Activated naive CD8-positive, alpha-beta T cell treated with anti-CD3 and anti-CD28 coated beads, Interleukin-2, amount 50 U/mL, for 16 hours (primary cell): ENCODE data around the gene CLCNKA.
"Not testable (repeated sequence)": the region's sequence is repeated elsewhere in the genome, so short reads cannot be mapped to it uniquely, and the experiment has no call there.

Experiments used
- DNase-seq: peaks from one replicate; pipeline ENCODE4 v3.0.0-alpha.2; 2020; ENCODE audit warnings: low read depth, low spot score

The CLCNKA gene

GRCh38 chr1:16017461-16018303 lies 4.2 kb upstream of the CLCNKA start, which contains the start of gene HSPB7:
Gene HSPB7 (minus strand): TSS chr1:16018043. CDS start chr1:16017963, 80 bp downstream.
- DNase-seq, result no peak

- no peak for DNase-seq
These were observed 3.5 kb upstream of the CLCNKA start for GRCh38 chr1:16018308-16018707.

- DNase-seq, result no peak
These were observed 2.8 kb upstream of the CLCNKA start for GRCh38 chr1:16018749-16019643.

GRCh38 chr1:16019644-16020277 lies 2.1 kb upstream of the CLCNKA start:
- no peak for DNase-seq

GRCh38 chr1:16020325-16020724 lies 1.5 kb upstream of the CLCNKA start:
- DNase-seq, result no peak

GRCh38 chr1:16020878-16021277 lies 958 bp upstream of the CLCNKA start:
- DNase-seq, result not testable (repeated sequence)

GRCh38 chr1:16022393-16022792 lies 557 bp downstream of the CLCNKA start:
- no peak for DNase-seq

GRCh38 chr1:16023050-16023653 lies 1.3 kb downstream of the CLCNKA start:
- no peak for DNase-seq

GRCh38 chr1:16026302-16026701 lies 4.5 kb downstream of the CLCNKA start:
- DNase-seq, result not testable (repeated sequence)

- no peak for DNase-seq
These were observed 5.1 kb downstream of the CLCNKA start for GRCh38 chr1:16026723-16027484.

- DNase-seq, result no peak
These were observed 6.6 kb downstream of the CLCNKA start for GRCh38 chr1:16028237-16029002.

- not testable (repeated sequence) for DNase-seq
These were observed 7.1 kb downstream of the CLCNKA start for GRCh38 chr1:16029003-16029268.

GRCh38 chr1:16029288-16029687 lies 7.5 kb downstream of the CLCNKA start:
- DNase-seq, result no peak

GRCh38 chr1:16031551-16031950 lies 9.7 kb downstream of the CLCNKA start:
- no peak for DNase-seq

GRCh38 chr1:16032388-16033102 lies 10.7 kb downstream of the CLCNKA start:
- DNase-seq, result no peak

GRCh38 chr1:16033103-16033632 lies 11.3 kb downstream of the CLCNKA start:
- DNase-seq, result not testable (repeated sequence)

GRCh38 chr1:16036461-16036860 lies 14.6 kb downstream of the CLCNKA start:
- DNase-seq, result not testable (repeated sequence)

GRCh38 chr1:16038620-16038912 lies 16.7 kb downstream of the CLCNKA start:
- no peak for DNase-seq

GRCh38 chr1:16039871-16040270 lies 18.0 kb downstream of the CLCNKA start:
- not testable (repeated sequence) for DNase-seq

- DNase-seq, result no peak
These were observed 19.4 kb downstream of the CLCNKA start for GRCh38 chr1:16041200-16041599.
